ENCODE data around the gene SLC2A9.

GRCh38 chr4:10061650-10062415 is 40.5 kb upstream of the SLC2A9 start:
- TF ChIP-seq CTCF (IDR thresholded peaks at IDR 0.05; ENCODE audit: low read length) (no peak), EZH2 (optimal IDR thresholded peaks at IDR 0.05; ENCODE audit: low read depth, low read length) (no peak), EZH2phosphoT487 (IDR thresholded peaks at IDR 0.05; ENCODE audit: low read length) (no peak)
